T-cell (primary cell): ENCODE data around the gene DAAM1. TPM values are rescaled to one million over a fixed set of nuclear protein-coding genes. Genes with fewer than 3 reads are reported as not detected.

Experiments used
- ATAC-seq, 4 experiments: fragments of 200-7000 bp in 3 of 4; fragments of 150-1000 bp in 1 of 4; cut with Tn5 transposase; replicated peaks in 1 of 4; 1 replicate in 3 of 4; 2 replicates in 1 of 4; pipeline ENCODE4 v1.10.0; 2021; ENCODE audit warnings: moderate library complexity in 3 of 4, mild to moderate bottlenecking in 2 of 4, moderate number of reproducible peaks in 1 of 4
- CTCF ChIA-PET, 2 donors: fragments of 300-600 bp; sonication (Branson Sonifier 250); formaldehyde crosslinking; loops; one replicate each; lab custom pipeline; 2022; ENCODE audit warnings: antibody characterized with exemption in 2 of 2; lab: Charles Lee
- POLR2A ChIA-PET, 2 donors: fragments of 300-600 bp; sonication (Branson Sonifier 250); formaldehyde crosslinking; loops; one replicate each; lab custom pipeline; 2022; ENCODE audit warnings: antibody characterized with exemption in 2 of 2; lab: Charles Lee
- DNase-seq, 35 experiments: peaks; one replicate each; pipeline versions ENCODE4 v3.0.0 to v3.0.0-alpha.2; 2013 to 2023
- H3K27ac ChIP-seq: one replicate; pipeline ENCODE4 v1.5.1; 2013; ENCODE audit warnings: low read length
- H3K27me3 ChIP-seq, 2 experiments: replicated peaks in 1 of 2; 1 replicate in 1 of 2; 2 replicates in 1 of 2; pipeline versions ENCODE4 v1.6.1 to v1.7.0; 2013; ENCODE audit warnings: low read length in 1 of 2, mixed read lengths in 1 of 2; ENCODE audit not compliant: control insufficient read depth in 2 of 2, insufficient read depth in 2 of 2; ENCODE audit errors: extremely low read depth in 1 of 2
- H3K36me3 ChIP-seq, 2 donors: 1 replicate in 1 of 2; 2 replicates in 1 of 2; pipeline versions ENCODE4 v1.6.1 to v1.7.0; 2013; ENCODE audit warnings: low read length in 1 of 2; ENCODE audit not compliant: control insufficient read depth in 2 of 2, insufficient read depth in 1 of 2; ENCODE audit errors: extremely low read depth in 1 of 2
- H3K4me1 ChIP-seq, 2 experiments: 1 replicate in 1 of 2; 2 replicates in 1 of 2; pipeline versions ENCODE4 v1.6.1 to v1.7.0; 2013; ENCODE audit warnings: low read length in 2 of 2, mixed read lengths in 1 of 2; ENCODE audit not compliant: insufficient read depth in 2 of 2, control insufficient read depth in 1 of 2; ENCODE audit errors: extremely low read depth in 1 of 2
- H3K4me3 ChIP-seq, 2 donors: 1 replicate in 1 of 2; 2 replicates in 1 of 2; pipeline versions ENCODE4 v1.5.1 to v1.7.0; 2013; ENCODE audit warnings: mild to moderate bottlenecking in 2 of 2, low read length in 1 of 2, moderate library complexity in 1 of 2; ENCODE audit not compliant: control insufficient read depth in 1 of 2; ENCODE audit errors: extremely low read depth in 1 of 2
- H3K9me3 ChIP-seq: 2 replicates; pipeline ENCODE4 v1.7.0; 2013
- H3K27ac Mint-ChIP-seq, 2 donors: one replicate each; pipeline ENCODE4 v1.8.0; 2020 to 2021; ENCODE audit warnings: mild to moderate bottlenecking in 2 of 2, mixed read lengths in 2 of 2
- H3K27me3 Mint-ChIP-seq, 2 donors: one replicate each; pipeline ENCODE4 v1.8.0; 2021 to 2022; ENCODE audit warnings: mixed read lengths in 2 of 2
- H3K36me3 Mint-ChIP-seq: one replicate; pipeline ENCODE4 v1.8.0; 2021; ENCODE audit warnings: mixed read lengths
- H3K4me1 Mint-ChIP-seq, 3 donors: one replicate each; pipeline ENCODE4 v1.8.0; 2020 to 2022; ENCODE audit warnings: mixed read lengths in 3 of 3, mild to moderate bottlenecking in 1 of 3
- H3K4me3 Mint-ChIP-seq, 3 donors: one replicate each; pipeline ENCODE4 v1.8.0; 2020 to 2022; ENCODE audit warnings: mild to moderate bottlenecking in 3 of 3, mixed read lengths in 3 of 3, moderate library complexity in 3 of 3
- H3K9me3 Mint-ChIP-seq, 3 donors: one replicate each; pipeline ENCODE4 v1.8.0; 2020 to 2022; ENCODE audit warnings: mixed read lengths in 3 of 3
- WGBS: methylation state at CpG from one replicate; pipeline ENCODE4 v1.1.5; 2013; ENCODE audit warnings: missing lambda C conversion rate; ENCODE audit not compliant: insufficient coverage; 5-methylcytosine and 5-hydroxymethylcytosine counted together
- total RNA-seq, 35 experiments: library from RNA in 6 of 35; stranded (reverse) in 6 of 35; fragments of 120-200 nt in 1 of 35; gene quantifications; one replicate each; pipeline versions ENCODE4 v1.2.1 to v1.2.4 and lab custom pipeline; 2013 to 2026

DAAM1 gene
- total RNA-seq, 5 donors from 2014 or later (not counting 1 experiment from before 2014, with no cell fraction given): 9.6 to 25.3 (median 23.9) TPM

DNA sequence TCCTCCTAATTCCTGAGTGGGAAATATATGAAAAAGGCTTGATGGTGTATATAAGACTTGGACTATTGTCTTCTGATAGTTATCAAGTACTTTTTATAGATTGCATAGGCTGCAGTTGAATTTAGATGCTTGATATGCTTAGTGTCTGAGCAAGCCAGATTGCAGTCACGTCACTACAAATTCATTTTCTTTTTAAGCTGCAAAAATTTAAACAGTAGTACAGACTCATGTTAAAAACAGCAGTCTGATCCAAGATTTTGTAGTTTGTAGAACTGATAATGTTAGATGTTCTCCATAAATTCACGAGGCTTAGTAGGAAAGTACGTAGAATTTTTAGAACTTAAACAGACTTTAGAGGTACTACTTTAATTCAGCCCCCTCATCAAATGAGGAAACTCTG lies 150.3 kb downstream of the DAAM1 start:
- no peaks in the 10 kb centered on the region for H3K9me3 Mint-ChIP-seq
- H3K27me3 ChIP-seq: no peaks in the 10 kb centered on the region
- H3K27me3 Mint-ChIP-seq: no peaks in the 10 kb centered on the region
- H3K4me1 ChIP-seq: no peaks in the 10 kb centered on the region
- peaks cover 0 to under 1% of the 10 kb centered on the region in 2 donors for H3K36me3 ChIP-seq
- no peak overlapping the region for H3K4me3 ChIP-seq
- ATAC-seq (no peak), DNase-seq (no peak)
- ChIA-PET POLR2A (no interaction called here), CTCF (no interaction called here)
- no peaks in the 10 kb centered on the region for H3K9me3 ChIP-seq
- H3K27ac Mint-ChIP-seq: no peak overlapping the region
- H3K4me1 Mint-ChIP-seq: no peaks in the 10 kb centered on the region
- H3K27ac ChIP-seq: no peak overlapping the region
- H3K36me3 Mint-ChIP-seq: peaks cover 45% of the 10 kb centered on the region
- H3K4me3 Mint-ChIP-seq: no peak overlapping the region
- no CpG with 5 or more reads among the region's 3 CpGs for WGBS

DNA sequence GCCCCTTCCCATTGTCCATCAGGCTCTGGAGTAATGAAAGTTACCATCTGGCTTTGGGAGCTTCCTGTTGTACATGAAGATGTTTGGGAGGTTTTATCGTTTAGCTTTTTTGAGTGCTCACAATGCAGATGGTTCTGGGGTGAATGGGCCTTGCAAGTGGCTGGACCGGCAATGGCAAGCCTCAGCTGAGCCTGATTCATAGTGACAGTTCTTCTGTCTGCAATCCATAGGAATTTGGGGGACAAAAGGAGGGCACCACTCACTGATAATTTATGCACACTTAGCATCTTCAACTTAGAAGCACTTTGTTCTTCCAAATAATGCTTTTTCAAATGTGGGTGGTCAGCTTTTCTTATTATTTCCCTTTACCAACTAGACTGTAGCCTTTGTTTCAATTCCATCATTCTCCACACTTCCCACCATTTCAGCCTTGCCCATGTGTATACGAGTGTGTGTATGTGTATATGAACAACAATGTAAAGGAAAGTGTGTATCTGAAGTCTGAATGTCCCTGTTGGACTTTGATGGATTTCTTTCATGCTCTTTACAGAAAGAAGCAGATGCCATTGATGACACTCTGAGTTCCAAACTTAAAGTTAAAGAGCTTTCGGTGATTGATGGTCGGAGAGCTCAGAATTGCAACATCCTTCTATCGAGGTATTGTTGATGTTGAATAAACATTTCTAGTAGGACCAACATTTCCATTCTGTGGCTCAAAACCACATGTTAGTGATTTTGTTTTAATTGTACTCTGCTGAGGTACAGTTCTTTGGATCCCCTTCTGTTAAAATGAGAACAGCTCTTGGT lies 151.3 kb downstream of the DAAM1 start:
- Mint-ChIP-seq H3K9me3 (no peaks in the 10 kb centered on the region), H3K27me3 (no peaks in the 10 kb centered on the region), H3K27ac (no peak overlapping the region), H3K36me3 (peaks cover 40% of the 10 kb centered on the region), H3K4me1 (no peaks in the 10 kb centered on the region), H3K4me3 (no peak overlapping the region)
- peaks cover 0 to 5% of the 10 kb centered on the region in 2 donors for H3K36me3 ChIP-seq
- ChIA-PET POLR2A (interaction anchor here in 1 of 2 donors (1.2 kb wide), 1 partner anchor 10 kb away, joined by 3 read pairs; no protein-coding TSS in a partner anchor), CTCF (no interaction called here)
- H3K27me3 ChIP-seq: no peaks in the 10 kb centered on the region
- DNase-seq (no peak), ATAC-seq (no peak)
- H3K9me3 ChIP-seq: no peaks in the 10 kb centered on the region
- no peak overlapping the region for H3K4me3 ChIP-seq
- no peaks in the 10 kb centered on the region for H3K4me1 ChIP-seq
- H3K27ac ChIP-seq: no peak overlapping the region
- 100% methylated on average over 1 of the region's 6 CpGs for WGBS

DNA sequence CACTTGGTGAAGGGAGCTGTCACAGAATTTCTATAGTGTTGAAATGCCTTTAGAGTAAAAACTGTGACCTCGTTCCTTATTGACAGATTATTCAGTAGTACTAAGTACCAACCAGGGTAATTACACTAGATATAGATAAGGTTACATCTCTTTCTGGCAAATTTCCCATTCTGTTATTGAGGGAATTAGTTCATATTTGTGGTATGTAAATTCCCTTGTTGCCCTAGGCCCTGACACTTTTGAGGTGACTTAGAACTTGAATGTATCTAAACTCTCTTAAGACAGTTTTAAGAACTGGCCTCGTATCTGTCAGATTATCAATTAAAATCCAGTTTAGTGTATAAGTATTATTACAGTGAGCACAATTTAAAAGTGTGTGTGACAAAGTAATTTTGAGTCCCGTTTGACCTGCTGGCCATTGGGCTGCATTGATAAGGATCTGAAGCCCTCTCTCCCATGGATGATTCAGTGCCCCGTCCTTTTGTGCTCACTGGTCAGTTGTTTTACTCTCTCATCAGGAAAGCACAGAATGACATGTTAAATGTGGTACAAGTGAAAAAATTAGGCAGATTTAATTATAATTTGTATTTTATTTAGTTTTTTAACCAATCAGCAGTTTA lies 153.5 kb downstream of the DAAM1 start:
- H3K36me3 Mint-ChIP-seq: peaks cover 40% of the 10 kb centered on the region
- CTCF ChIA-PET: no interaction called here
- H3K27me3 ChIP-seq: no peaks in the 10 kb centered on the region

DNA sequence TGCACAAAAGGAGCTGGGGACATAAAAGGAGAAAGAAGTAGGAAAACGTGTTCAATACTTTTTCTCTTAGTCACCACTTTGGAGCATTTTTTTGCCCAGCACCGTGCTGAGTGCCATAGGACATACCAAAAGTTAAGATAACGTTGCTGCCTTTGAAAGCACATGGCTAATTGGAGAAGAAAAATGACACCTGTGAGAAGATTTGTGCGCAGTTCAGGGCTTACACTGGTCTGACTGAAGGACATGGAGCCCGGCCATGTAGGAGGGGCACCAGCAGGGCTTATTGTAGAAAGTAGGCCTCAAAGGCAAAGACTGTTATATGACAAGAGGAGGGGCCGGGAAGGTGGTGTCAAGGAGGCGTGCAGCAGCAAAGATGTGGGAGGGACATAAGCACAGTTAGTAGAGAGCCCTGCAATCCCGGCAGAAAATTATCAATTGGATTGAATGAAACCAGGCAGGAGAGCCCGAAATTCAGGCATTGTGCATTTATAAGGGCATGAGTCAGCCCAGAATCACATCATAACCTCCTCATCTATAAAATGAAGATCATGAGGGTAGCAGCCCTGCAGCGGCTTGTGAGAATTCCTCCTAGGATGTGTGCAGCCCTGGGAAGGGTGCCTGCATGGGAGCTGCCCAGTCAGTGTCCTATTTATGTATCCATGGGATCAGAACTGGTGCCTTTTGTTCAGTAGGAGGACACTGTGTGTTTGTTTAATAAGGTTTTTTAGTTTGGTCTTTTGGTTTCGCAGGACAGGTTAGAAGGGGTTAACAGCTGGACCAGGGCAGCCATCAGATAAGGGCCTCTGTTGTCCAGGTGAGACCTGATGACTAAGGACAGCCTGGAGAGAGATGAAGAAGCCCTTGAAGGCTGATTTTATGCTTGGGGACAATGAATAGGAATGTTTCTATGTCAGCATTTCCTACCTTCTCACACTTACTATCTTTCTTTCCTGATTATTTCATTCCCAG lies 154.3 kb downstream of the DAAM1 start:
- H3K4me1 ChIP-seq: no peaks in the 10 kb centered on the region
- ATAC-seq: no peak
- no peak overlapping the region for H3K27ac ChIP-seq
- H3K27me3 Mint-ChIP-seq: no peaks in the 10 kb centered on the region
- no peaks in the 10 kb centered on the region for H3K9me3 ChIP-seq
- no peaks in the 10 kb centered on the region for H3K4me1 Mint-ChIP-seq
- H3K27me3 ChIP-seq: no peaks in the 10 kb centered on the region
- no peak overlapping the region for H3K4me3 ChIP-seq
- DNase-seq: no peak
- no peak overlapping the region for H3K27ac Mint-ChIP-seq
- H3K36me3 Mint-ChIP-seq: peaks cover 46% of the 10 kb centered on the region
- ChIA-PET CTCF (no interaction called here), POLR2A (no interaction called here)
- WGBS: 97% methylated on average over 8 of the region's 11 CpGs
- no peak overlapping the region for H3K4me3 Mint-ChIP-seq
- H3K36me3 ChIP-seq: peaks cover 0 to 5% of the 10 kb centered on the region in 2 donors
- H3K9me3 Mint-ChIP-seq: no peaks in the 10 kb centered on the region

More for the DNA sequence above, 153.5 kb downstream of the DAAM1 start:
- POLR2A ChIA-PET: no interaction called here
- no peak for ATAC-seq
- H3K9me3 Mint-ChIP-seq: no peaks in the 10 kb centered on the region
- Histone ChIP-seq H3K4me1 (no peaks in the 10 kb centered on the region), H3K27ac (no peak overlapping the region), H3K4me3 (no peak overlapping the region), H3K36me3 (peaks cover 0 to 5% of the 10 kb centered on the region in 2 donors), H3K9me3 (no peaks in the 10 kb centered on the region)
- no peak overlapping the region for H3K4me3 Mint-ChIP-seq
- H3K4me1 Mint-ChIP-seq: no peaks in the 10 kb centered on the region
- H3K27ac Mint-ChIP-seq: no peak overlapping the region
- DNase-seq: no peak
- no CpG with 5 or more reads among the region's 4 CpGs for WGBS
- no peaks in the 10 kb centered on the region for H3K27me3 Mint-ChIP-seq

DNA sequence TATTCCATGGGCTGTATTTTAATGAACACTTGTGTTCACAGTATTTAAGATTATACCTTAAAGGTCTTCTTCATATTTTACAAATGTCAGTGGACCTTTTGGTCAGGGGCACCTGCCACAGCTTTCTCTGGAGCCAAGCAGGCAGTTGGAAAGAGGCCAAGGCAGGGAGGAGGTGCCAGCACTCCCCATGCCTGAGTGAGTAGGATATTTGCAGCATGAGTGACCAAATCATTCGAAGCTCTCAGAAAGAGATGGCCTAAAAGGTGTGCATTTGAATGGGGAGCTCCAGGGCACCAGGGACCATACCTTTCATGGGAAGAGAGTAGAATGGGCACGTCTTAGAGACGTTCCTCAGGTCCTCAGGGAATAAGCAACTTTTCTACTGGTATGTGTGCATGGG lies 155.1 kb downstream of the DAAM1 start:
- Mint-ChIP-seq H3K4me3 (no peak overlapping the region), H3K36me3 (peaks cover 47% of the 10 kb centered on the region), H3K27me3 (no peaks in the 10 kb centered on the region), H3K9me3 (no peaks in the 10 kb centered on the region), H3K4me1 (no peaks in the 10 kb centered on the region), H3K27ac (no peak overlapping the region)
- 95% methylated on average over 2 of the region's 3 CpGs for WGBS
- H3K36me3 ChIP-seq: peaks cover 0 to 5% of the 10 kb centered on the region in 2 donors
- ATAC-seq: no peak
- H3K4me3 ChIP-seq: no peak overlapping the region
- H3K9me3 ChIP-seq: no peaks in the 10 kb centered on the region
- CTCF ChIA-PET: no interaction called here
- no peaks in the 10 kb centered on the region for H3K4me1 ChIP-seq
- no peaks in the 10 kb centered on the region for H3K27me3 ChIP-seq
- POLR2A ChIA-PET: no interaction called here
- DNase-seq: no peak
- H3K27ac ChIP-seq: no peak overlapping the region

DNA sequence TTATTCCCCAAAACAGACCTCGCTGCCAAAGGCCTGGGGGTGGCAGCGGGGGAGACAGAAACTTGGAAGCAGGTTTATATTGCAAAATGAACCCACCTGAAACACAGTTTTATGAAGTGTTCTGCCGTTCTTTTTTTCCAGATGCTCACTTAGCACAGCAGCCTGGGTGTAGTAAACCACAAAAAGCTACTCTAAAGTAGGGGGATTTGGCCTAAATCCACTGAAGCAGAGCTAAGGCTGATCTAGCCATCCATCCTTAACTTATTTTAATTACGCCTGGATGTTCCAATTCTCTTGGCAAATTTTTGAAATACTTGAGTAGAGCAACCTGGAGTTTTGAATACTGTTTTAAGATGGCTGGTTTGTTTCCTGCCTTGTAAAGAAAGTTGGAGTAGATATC lies 155.5 kb downstream of the DAAM1 start:
- ATAC-seq: no peak
- Histone ChIP-seq H3K4me3 (no peak overlapping the region), H3K27me3 (no peaks in the 10 kb centered on the region), H3K4me1 (no peaks in the 10 kb centered on the region), H3K9me3 (no peaks in the 10 kb centered on the region), H3K36me3 (peaks cover 0 to 5% of the 10 kb centered on the region in 2 donors), H3K27ac (no peak overlapping the region)
- H3K27ac Mint-ChIP-seq: no peak overlapping the region
- 80% methylated on average over 1 of the region's 4 CpGs for WGBS
- no peaks in the 10 kb centered on the region for H3K4me1 Mint-ChIP-seq
- ChIA-PET CTCF (no interaction called here), POLR2A (interaction anchor here in 1 of 2 donors (0.7 kb wide), 1 partner anchor 772 kb away, joined by 3 read pairs; no protein-coding TSS in a partner anchor)
- H3K36me3 Mint-ChIP-seq: peaks cover 47% of the 10 kb centered on the region
- DNase-seq: no peak
- no peaks in the 10 kb centered on the region for H3K9me3 Mint-ChIP-seq
- no peaks in the 10 kb centered on the region for H3K27me3 Mint-ChIP-seq
- no peak overlapping the region for H3K4me3 Mint-ChIP-seq
